MCF 10A (cell line): Measurements from ENCODE around the gene PTX4. TPM values are rescaled to one million over a fixed set of nuclear protein-coding genes. Genes with fewer than 3 reads are reported as not detected.

Experiments used
- BruUV-seq: library from RNA; stranded (reverse); fragments of 400-500 nt; replicated peaks from 2 replicates; lab custom pipeline; 2021; lab: Mats Ljungman, UMichigan
- CTCF ChIA-PET: fragments of 300-600 bp; sonication (Branson Sonifier 250); formaldehyde crosslinking; extraction: SDS; loops from one replicate; lab custom pipeline; 2021; ENCODE audit warnings: antibody characterized with exemption, inconsistent platforms; lab: Yijun Ruan, JAX
- POLR2A ChIA-PET: fragments of 300-600, 350-650 bp; sonication (Branson Sonifier 250); formaldehyde crosslinking; extraction: SDS; loops from one replicate; lab custom pipeline; 2020; ENCODE audit warnings: antibody characterized with exemption, inconsistent platforms; lab: Yijun Ruan, JAX
- DNase-seq: peaks from one replicate; pipeline ENCODE4 v3.0.0-alpha.2; 2018; ENCODE audit not compliant: unreplicated experiment
- H3K27ac Mint-ChIP-seq: one replicate; pipeline ENCODE4 v1.8.0; 2022; ENCODE audit warnings: mild to moderate bottlenecking, low read depth, mixed read lengths; ENCODE audit not compliant: unreplicated experiment
- H3K27me3 Mint-ChIP-seq: one replicate; pipeline ENCODE4 v1.8.0; 2022; ENCODE audit warnings: mixed read lengths; ENCODE audit not compliant: insufficient read depth, unreplicated experiment
- H3K36me3 Mint-ChIP-seq: one replicate; pipeline ENCODE4 v1.8.0; 2022; ENCODE audit warnings: mild to moderate bottlenecking, moderate library complexity, mixed read lengths; ENCODE audit not compliant: insufficient read depth, unreplicated experiment
- H3K4me1 Mint-ChIP-seq: one replicate; pipeline ENCODE4 v1.8.0; 2022; ENCODE audit warnings: mixed read lengths; ENCODE audit not compliant: insufficient read depth, unreplicated experiment
- H3K4me3 Mint-ChIP-seq: one replicate; pipeline ENCODE4 v1.8.0; 2022; ENCODE audit warnings: mild to moderate bottlenecking, moderate library complexity, mixed read lengths; ENCODE audit not compliant: unreplicated experiment
- H3K9me3 Mint-ChIP-seq: one replicate; pipeline ENCODE4 v1.8.0; 2022; ENCODE audit warnings: mixed read lengths; ENCODE audit not compliant: unreplicated experiment
- intact Hi-C: fragments of 100-400 bp; cut with micrococcal nuclease; formaldehyde crosslinking; loops from 2 replicates; pipeline ENCODE4 v1.14.1; 2022
- total RNA-seq: library from RNA; stranded (reverse); gene quantifications from 2 replicates; pipeline ENCODE4 v1.2.3, GENCODE V29; 2022
- TF ChIP-seq, protein P1 (sequence below): fragments of 200-600 bp; IDR thresholded peaks from one replicate; pipeline ENCODE4 v1.8.0; 2022; ENCODE audit warnings: antibody characterized with exemption, mild to moderate bottlenecking; ENCODE audit not compliant: unreplicated experiment

Gene PTX4
- total RNA-seq, 1 experiment from 2014 or later = not detected

DNA sequence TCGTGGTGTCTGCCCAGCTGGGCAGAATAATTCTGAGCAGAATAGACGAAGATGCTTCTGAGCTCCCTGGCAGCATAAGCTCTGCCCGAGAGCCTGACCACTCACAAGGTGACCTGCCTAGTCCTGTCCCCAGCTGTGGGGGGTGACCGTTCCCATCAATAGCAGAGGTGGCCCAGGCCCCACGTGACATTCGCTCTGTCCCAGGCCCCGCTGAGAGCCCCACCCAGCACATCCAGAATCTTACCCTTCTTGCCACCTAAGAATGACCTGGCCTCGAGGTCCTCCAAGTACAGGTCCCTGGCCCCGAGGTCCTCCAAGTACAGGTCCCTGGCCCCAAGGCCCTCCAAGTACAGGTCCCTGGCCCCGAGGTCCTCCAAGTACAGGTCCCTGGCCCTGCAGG lies 44.0 kb upstream of the PTX4 start:
- no peaks in the 10 kb centered on the region for H3K4me1 Mint-ChIP-seq
- H3K36me3 Mint-ChIP-seq = peaks cover 4% of the 10 kb centered on the region
- DNase-seq = no peak
- TF ChIP-seq, protein P1, sequence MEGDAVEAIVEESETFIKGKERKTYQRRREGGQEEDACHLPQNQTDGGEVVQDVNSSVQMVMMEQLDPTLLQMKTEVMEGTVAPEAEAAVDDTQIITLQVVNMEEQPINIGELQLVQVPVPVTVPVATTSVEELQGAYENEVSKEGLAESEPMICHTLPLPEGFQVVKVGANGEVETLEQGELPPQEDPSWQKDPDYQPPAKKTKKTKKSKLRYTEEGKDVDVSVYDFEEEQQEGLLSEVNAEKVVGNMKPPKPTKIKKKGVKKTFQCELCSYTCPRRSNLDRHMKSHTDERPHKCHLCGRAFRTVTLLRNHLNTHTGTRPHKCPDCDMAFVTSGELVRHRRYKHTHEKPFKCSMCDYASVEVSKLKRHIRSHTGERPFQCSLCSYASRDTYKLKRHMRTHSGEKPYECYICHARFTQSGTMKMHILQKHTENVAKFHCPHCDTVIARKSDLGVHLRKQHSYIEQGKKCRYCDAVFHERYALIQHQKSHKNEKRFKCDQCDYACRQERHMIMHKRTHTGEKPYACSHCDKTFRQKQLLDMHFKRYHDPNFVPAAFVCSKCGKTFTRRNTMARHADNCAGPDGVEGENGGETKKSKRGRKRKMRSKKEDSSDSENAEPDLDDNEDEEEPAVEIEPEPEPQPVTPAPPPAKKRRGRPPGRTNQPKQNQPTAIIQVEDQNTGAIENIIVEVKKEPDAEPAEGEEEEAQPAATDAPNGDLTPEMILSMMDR = no peak
- POLR2A ChIA-PET = no interaction called here
- no peak overlapping the region for H3K27ac Mint-ChIP-seq
- H3K4me3 Mint-ChIP-seq = no peak overlapping the region
- H3K27me3 Mint-ChIP-seq = no peaks in the 10 kb centered on the region
- intact Hi-C loops = no loop called here
- BruUV-seq = no TSS peak
- H3K9me3 Mint-ChIP-seq = no peaks in the 10 kb centered on the region
- CTCF ChIA-PET = no interaction called here

- H3K9me3 Mint-ChIP-seq = no peaks in the 10 kb centered on the region
- no peaks in the 10 kb centered on the region for H3K27me3 Mint-ChIP-seq
- no peak for DNase-seq
- TF ChIP-seq, protein P1 = no peak
- H3K4me1 Mint-ChIP-seq = no peaks in the 10 kb centered on the region
- no peak overlapping the region for H3K4me3 Mint-ChIP-seq
- H3K36me3 Mint-ChIP-seq = peaks cover 4% of the 10 kb centered on the region
- POLR2A ChIA-PET = no interaction called here
- no peak overlapping the region for H3K27ac Mint-ChIP-seq
- CTCF ChIA-PET = interaction anchor here (0.6 kb wide), 1 partner anchor 185 kb away, joined by 3 read pairs; no protein-coding TSS in a partner anchor
- no TSS peak for BruUV-seq
- intact Hi-C loops = no loop called here
Measured at GRCh38 chr16:1532081-1532760, 43.5 kb upstream of the PTX4 start.

- Mint-ChIP-seq H3K9me3 (no peaks in the 10 kb centered on the region), H3K36me3 (no peaks in the 10 kb centered on the region), H3K4me3 (no peak overlapping the region), H3K4me1 (no peaks in the 10 kb centered on the region), H3K27me3 (no peaks in the 10 kb centered on the region), H3K27ac (no peak overlapping the region)
- CTCF ChIA-PET = no interaction called here
- no peak for DNase-seq
- intact Hi-C loops = no loop called here
- TF ChIP-seq, protein P1 = no peak
- POLR2A ChIA-PET = no interaction called here
- BruUV-seq = no TSS peak
Measured at GRCh38 chr16:1531638-1531910, 42.8 kb upstream of the PTX4 start.

- intact Hi-C loops = no loop called here
- no TSS peak for BruUV-seq
- no peaks in the 10 kb centered on the region for H3K36me3 Mint-ChIP-seq
- DNase-seq = no peak
- CTCF ChIA-PET = no interaction called here
- TF ChIP-seq, protein P1 = no peak
- H3K27ac Mint-ChIP-seq = no peak overlapping the region
- H3K9me3 Mint-ChIP-seq = no peaks in the 10 kb centered on the region
- POLR2A ChIA-PET = no interaction called here
- no peaks in the 10 kb centered on the region for H3K4me1 Mint-ChIP-seq
- H3K4me3 Mint-ChIP-seq = no peak overlapping the region
- no peaks in the 10 kb centered on the region for H3K27me3 Mint-ChIP-seq
Measured at GRCh38 chr16:1530883-1531637, 42.3 kb upstream of the PTX4 start.
